22Rv1 (cell line): Measurements from ENCODE around the gene SYNDIG1L.
"Not testable (repeated sequence)": the region's sequence is repeated elsewhere in the genome, so short reads cannot be mapped to it uniquely, and the experiment has no call there.

ENCODE experiments used
- H3K27ac ChIP-seq: fragments of 450-650 bp; 2 replicates; pipeline ENCODE4 v1.5.1; 2017
- ZFX ChIP-seq: fragments of 450-650 bp; IDR thresholded peaks from 2 replicates; pipeline ENCODE4 v1.6.1; 2017; ENCODE audit warnings: antibody characterized with exemption, borderline replicate concordance
- TF ChIP-seq, protein P1 (sequence below): fragments of 450-650 bp; IDR thresholded peaks from 2 replicates; pipeline ENCODE4 v1.5.1; 2017; ENCODE audit warnings: mild to moderate bottlenecking

Gene SYNDIG1L

DNA sequence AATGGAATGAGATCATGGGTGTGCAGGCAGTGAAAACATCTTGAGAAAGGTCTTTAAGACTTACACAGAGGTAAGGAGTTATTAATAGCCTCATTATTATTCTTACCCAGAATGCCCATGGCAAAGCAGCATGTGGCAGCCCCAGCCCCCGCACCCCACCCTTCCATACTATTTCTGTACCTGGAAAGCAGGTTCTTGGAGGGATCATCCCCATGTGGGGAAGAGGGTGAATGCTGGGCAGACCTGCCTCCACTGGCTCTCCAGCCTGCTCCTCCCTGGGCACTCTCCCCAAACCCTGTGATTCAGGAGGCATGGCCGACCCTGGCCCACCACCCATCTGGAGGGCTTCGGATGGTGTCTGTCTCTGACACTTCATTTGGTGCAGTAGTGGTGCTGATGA is 38.8 kb upstream of the SYNDIG1L start:
- TF ChIP-seq ZFX, result no peak
- TF ChIP-seq, protein P1, sequence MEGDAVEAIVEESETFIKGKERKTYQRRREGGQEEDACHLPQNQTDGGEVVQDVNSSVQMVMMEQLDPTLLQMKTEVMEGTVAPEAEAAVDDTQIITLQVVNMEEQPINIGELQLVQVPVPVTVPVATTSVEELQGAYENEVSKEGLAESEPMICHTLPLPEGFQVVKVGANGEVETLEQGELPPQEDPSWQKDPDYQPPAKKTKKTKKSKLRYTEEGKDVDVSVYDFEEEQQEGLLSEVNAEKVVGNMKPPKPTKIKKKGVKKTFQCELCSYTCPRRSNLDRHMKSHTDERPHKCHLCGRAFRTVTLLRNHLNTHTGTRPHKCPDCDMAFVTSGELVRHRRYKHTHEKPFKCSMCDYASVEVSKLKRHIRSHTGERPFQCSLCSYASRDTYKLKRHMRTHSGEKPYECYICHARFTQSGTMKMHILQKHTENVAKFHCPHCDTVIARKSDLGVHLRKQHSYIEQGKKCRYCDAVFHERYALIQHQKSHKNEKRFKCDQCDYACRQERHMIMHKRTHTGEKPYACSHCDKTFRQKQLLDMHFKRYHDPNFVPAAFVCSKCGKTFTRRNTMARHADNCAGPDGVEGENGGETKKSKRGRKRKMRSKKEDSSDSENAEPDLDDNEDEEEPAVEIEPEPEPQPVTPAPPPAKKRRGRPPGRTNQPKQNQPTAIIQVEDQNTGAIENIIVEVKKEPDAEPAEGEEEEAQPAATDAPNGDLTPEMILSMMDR, result no peak
- H3K27ac ChIP-seq, result no peak overlapping the region

DNA sequence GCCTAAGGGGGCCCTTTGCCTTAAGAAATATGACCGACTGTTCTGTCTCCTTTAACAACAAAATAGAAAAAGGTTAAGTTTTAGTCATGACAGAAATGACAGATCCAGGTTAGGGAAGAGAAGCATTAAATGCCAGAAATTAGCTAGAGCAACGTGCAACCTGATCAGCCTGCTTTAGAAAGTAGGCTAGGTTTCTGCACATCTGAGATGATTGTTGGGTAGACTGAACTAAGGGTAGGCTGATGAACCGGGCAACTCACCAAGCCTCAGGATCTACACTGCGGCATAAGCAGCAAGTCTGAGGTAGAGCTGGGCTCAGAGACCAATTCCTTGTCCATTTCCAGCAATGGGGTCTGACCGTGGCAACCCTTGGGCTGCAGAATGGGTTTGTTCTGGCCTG is 37.7 kb upstream of the SYNDIG1L start:
- H3K27ac ChIP-seq, result no peak overlapping the region
- TF ChIP-seq ZFX, result no peak
- TF ChIP-seq, protein P1, result no peak

DNA sequence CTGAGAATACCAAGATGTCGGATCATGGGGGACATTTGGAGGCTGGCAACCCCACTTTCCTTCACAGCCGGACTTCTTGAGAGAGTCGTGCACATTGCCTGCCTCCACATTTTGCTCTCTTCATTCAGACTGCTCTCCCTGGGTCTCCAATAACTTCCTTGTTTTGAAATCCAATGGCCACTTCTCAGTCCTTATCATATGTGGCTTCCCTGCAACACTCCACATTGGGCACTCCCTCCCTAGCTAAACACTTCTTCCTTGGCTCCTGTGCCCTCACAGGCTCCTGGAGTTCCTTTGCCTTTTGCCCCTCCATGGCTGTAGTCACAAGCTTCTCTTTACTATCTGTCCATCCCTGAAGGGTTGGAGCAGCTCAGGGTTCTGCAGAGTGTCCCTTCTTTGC is 37.0 kb upstream of the SYNDIG1L start:
- no peak overlapping the region for H3K27ac ChIP-seq
- TF ChIP-seq, protein P1, result no peak
- no peak for TF ChIP-seq ZFX

DNA sequence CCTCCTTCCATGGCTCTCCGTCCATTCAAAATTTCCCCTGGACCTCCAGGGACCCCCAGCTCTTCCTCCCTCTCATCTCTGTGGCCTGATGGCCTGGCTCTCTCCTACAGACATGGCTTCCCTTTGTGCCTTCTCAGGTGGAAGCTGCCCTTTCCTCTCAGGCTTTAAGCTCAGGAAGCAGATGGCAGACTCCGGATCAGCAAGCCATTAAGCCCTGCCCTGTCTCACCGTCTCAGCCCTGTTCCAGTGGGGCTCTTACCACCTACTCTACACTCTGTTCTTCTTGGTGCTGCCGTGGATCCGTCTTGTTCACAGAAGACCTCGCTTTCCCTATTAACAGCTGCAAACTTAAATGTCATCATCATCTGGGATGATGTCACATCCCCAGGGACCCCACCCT is 34.0 kb upstream of the SYNDIG1L start:
- TF ChIP-seq, protein P1, result no peak
- no peak for TF ChIP-seq ZFX
- no peak overlapping the region for H3K27ac ChIP-seq

DNA sequence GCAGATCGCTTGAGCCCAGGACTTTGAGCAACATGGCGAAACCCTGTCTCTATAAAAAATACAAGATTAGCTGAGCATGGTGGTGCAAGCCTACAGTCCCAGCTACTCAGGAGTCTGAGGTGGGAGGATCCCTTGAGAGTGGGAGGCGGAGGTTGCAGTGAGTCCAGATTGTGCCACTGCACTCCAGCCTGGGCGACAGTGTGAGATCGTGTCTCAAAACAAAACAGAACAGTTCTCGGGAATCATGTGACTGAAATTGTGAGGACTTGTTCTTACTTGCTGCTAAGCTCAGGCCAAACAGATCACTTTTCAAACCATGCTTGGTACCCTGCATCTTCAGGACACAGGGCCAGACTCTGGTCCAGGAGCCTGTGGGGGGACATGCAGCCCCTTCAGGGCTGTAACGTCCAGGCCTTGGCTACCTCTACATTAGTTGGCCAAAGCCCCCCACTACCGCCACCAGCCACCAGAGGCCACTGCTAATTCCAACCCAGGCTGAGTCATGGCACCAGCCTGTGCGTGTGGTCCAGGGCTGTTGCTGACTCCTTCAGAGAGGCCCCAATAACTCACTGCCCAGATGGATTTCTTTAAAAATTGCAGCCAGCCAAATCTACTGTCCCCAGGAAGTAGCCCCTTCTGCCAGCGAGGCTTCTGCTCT is 33.4 kb upstream of the SYNDIG1L start:
- TF ChIP-seq, protein P1, result peak; percentile 67
- TF ChIP-seq ZFX, result no peak
- no peak overlapping the region for H3K27ac ChIP-seq

DNA sequence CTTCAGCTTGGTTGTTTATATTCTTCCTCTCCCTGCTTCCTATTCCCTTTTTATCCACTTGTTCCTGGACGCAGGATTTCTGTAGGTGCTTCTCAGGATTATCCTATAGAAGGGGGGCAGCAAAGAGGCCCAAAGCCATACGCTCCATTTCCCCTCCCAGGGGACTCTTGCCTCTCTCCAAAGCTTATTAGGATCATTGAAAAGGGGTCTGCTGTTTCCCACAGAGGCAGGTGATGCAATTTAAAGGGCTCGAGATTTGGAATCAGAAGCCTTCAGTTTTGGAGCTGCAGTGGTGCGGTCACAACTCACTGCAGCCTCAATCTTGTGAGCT is 31.5 kb upstream of the SYNDIG1L start:
- TF ChIP-seq, protein P1, result no peak
- no peak for TF ChIP-seq ZFX
- H3K27ac ChIP-seq, result no peak overlapping the region

DNA sequence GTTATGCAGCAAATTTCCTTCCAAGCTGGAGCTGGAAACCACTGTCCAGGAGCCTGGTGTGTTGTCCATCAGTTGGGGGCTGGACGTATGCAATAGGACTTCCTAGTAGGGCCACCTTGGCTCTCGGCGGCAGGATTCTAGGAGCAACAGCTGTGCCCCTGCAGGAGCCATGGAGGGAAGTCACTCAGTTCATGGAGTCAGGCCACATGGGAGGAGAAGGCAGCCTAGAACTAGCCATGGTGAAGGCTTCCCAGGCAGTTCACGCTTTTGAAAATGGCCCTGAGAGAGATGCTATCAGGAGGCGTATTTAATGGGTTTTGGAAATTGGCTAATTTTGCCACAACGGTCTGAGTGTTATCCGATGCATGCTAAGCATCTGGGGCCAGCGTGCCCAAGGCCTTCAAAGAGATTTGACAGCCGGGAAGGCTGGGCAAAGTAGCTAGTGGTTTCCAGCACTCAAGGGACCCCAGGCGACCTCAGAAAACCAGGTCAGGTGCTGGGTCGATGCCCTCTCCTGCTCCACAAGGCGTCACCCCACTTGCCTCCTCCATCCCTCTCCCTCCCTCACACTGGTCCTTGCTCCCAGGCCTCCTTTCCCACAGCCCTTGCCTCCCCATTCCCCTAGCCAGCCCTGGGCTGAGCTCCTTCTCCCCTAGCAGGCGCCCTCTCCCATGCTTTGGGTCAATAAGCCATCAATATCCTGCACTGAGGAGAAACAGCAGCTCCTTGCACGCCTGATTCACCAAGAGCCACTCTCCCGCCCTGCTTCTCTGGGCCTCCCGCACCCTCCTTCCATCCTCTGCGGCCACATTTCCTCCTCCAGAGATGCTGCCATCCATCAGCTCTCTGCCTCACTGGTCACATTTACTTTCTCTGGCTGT is 30.9 kb upstream of the SYNDIG1L start:
- no peak overlapping the region for H3K27ac ChIP-seq
- no peak for TF ChIP-seq ZFX

DNA sequence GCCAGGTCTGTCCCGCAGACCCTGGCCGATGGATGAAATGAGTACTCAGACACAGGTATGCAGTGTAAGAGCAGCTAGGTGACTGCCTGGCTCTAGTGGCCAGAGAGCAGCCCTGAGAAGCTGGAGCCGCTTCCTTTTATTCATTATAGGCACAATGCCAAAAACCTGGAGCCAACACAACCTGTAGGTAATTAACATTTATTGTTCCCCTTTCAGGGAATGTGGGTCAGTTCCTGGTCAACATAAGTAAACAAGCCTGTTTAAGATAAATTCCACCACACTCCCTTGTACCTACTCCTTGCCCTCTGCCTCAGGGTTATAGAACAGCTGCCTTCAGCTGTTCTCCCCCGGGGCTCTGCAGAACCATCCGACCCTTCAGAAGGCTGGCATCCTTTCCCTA is 28.4 kb upstream of the SYNDIG1L start:
- H3K27ac ChIP-seq, result not testable (repeated sequence)
